ENCODE measurements around the gene KCNMA1.

- TF ChIP-seq CTCF (IDR thresholded peaks at IDR 0.05; ENCODE audit: insufficient read depth, low read length, poor library complexity, severe bottlenecking): no peak
- TF ChIP-seq EZH2phosphoT487 (conservative IDR thresholded peaks at IDR 0.05; ENCODE audit: low read length): no peak
These were observed 373.9 kb downstream of the KCNMA1 start for GRCh38 chr10:77263700-77264099.

Data from SU-DHL-6 (cell line).